K562 (cell line): Measurements from ENCODE around the gene NTRK3. TPM values are rescaled to one million over a fixed set of nuclear protein-coding genes. Genes with fewer than 3 reads are reported as not detected.

ENCODE experiments used
- ETV1 ChIP-seq: fragments of 450-650 bp; conservative IDR thresholded peaks from 2 replicates; pipeline ENCODE4 v1.6.1; 2016; ENCODE audit warnings: missing genetic modification characterization, control low read depth, low read depth, missing compliant biosample characterization
- HNRNPLL ChIP-seq: fragments of 200-400 bp; formaldehyde crosslinking; IDR thresholded peaks from 2 replicates; pipeline ENCODE4 v1.6.1; 2017; ENCODE audit warnings: low read length, low read depth, mild to moderate bottlenecking; ENCODE audit not compliant: poor library complexity, severe bottlenecking
- HOMEZ ChIP-seq: fragments of 250-450 bp; sonication (Bioruptor Pico); IDR thresholded peaks from 2 replicates; pipeline ENCODE4 v1.4.0; 2020; ENCODE audit warnings: mild to moderate bottlenecking, moderate library complexity
- LEF1 ChIP-seq: fragments of 450-650 bp; IDR thresholded peaks from 2 replicates; pipeline ENCODE4 v1.6.1; 2016; ENCODE audit warnings: mild to moderate bottlenecking
- PHF21A ChIP-seq: fragments of 450-650 bp; IDR thresholded peaks from 2 replicates; pipeline ENCODE4 v1.6.1; 2017; ENCODE audit warnings: low read depth, borderline replicate concordance
- SMAD3 ChIP-seq: fragments of 450-650 bp; formaldehyde crosslinking; conservative IDR thresholded peaks from 2 replicates; pipeline ENCODE4 v1.4.0; 2020; ENCODE audit warnings: mild to moderate bottlenecking
- SPI1 ChIP-seq: IDR thresholded peaks from 2 replicates; pipeline ENCODE4 v1.6.1; 2011; ENCODE audit warnings: low read depth, low read length, control low read depth, borderline replicate concordance
- ZBTB12 ChIP-seq: fragments of 250-450 bp; sonication (Bioruptor Pico); IDR thresholded peaks from 2 replicates; pipeline ENCODE4 v1.4.0; 2020
- ZNF197 ChIP-seq: fragments of 200-800 bp; sonication (Bioruptor generic); IDR thresholded peaks from 2 replicates; pipeline ENCODE4 v1.6.1; 2016; ENCODE audit warnings: low read depth, missing genetic modification characterization, missing compliant biosample characterization
- polyA plus RNA-seq, 8 experiments: library from polyadenylated mRNA; depleted of rRNA in 4 of 8; stranded (reverse) in 5 of 8; unstranded in 3 of 8; fragments of >200 nt; fragmentation: Nextera tagmentation in 2 of 8; fragmentation: Illumina TruSeq in 1 of 8; extraction: Ambion mirVana in 2 of 8; extraction: Trizol in 1 of 8; gene quantifications; 2 replicates each; pipeline versions ENCODE4 v1.2.1 to v1.2.3, GENCODE V29; 2011 to 2014; ENCODE audit warnings: inconsistent platforms in 1 of 8, missing spikeins in 1 of 8
- total RNA-seq, 7 experiments: library from RNA; depleted of rRNA in 6 of 7; stranded (reverse); fragments of >200 nt in 6 of 7; fragmentation: Illumina TruSeq in 2 of 7; extraction: Trizol in 2 of 7; gene quantifications; 2 replicates each; pipeline versions ENCODE4 v1.2.1 to v1.2.3, GENCODE V29; 2011 to 2021; ENCODE audit warnings: low replicate concordance in 1 of 7
- TF ChIP-seq, protein P1 (sequence below): fragments of 450-650 bp; IDR thresholded peaks from 2 replicates; pipeline ENCODE4 v1.6.1; 2016; ENCODE audit warnings: mild to moderate bottlenecking, moderate library complexity
- TF ChIP-seq, protein P2 (sequence below): fragments of 450-650 bp; IDR thresholded peaks from 2 replicates; pipeline ENCODE4 v1.6.1; 2016; ENCODE audit warnings: borderline replicate concordance

The NTRK3 gene
- total and polyA plus RNA-seq, 9 of the 15 experiments (the other 6 are each of a cell fraction or from before 2014, with no cell fraction given) = 0.11 to 0.13 TPM; not detected in 7

DNA sequence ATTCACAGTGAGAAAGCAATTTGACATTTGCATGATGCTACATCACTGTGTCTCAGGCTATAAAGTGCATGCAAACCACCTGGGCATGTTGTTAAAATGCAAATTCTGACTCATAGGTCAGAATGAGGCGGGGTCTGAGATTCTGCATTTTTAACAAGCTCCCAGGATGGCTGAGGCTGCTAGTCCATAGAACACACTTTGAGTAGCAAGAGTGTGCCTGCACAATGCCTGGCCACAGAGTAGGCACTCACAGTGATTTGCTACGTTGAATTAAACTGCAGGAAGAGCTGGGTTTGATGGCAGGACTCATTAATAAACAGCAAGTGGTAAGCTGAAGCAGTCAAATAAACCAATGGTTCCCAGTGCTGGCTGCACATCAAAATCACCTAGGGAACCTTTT, 48.1 kb downstream of the NTRK3 start (continued):
- TF ChIP-seq, protein P1, sequence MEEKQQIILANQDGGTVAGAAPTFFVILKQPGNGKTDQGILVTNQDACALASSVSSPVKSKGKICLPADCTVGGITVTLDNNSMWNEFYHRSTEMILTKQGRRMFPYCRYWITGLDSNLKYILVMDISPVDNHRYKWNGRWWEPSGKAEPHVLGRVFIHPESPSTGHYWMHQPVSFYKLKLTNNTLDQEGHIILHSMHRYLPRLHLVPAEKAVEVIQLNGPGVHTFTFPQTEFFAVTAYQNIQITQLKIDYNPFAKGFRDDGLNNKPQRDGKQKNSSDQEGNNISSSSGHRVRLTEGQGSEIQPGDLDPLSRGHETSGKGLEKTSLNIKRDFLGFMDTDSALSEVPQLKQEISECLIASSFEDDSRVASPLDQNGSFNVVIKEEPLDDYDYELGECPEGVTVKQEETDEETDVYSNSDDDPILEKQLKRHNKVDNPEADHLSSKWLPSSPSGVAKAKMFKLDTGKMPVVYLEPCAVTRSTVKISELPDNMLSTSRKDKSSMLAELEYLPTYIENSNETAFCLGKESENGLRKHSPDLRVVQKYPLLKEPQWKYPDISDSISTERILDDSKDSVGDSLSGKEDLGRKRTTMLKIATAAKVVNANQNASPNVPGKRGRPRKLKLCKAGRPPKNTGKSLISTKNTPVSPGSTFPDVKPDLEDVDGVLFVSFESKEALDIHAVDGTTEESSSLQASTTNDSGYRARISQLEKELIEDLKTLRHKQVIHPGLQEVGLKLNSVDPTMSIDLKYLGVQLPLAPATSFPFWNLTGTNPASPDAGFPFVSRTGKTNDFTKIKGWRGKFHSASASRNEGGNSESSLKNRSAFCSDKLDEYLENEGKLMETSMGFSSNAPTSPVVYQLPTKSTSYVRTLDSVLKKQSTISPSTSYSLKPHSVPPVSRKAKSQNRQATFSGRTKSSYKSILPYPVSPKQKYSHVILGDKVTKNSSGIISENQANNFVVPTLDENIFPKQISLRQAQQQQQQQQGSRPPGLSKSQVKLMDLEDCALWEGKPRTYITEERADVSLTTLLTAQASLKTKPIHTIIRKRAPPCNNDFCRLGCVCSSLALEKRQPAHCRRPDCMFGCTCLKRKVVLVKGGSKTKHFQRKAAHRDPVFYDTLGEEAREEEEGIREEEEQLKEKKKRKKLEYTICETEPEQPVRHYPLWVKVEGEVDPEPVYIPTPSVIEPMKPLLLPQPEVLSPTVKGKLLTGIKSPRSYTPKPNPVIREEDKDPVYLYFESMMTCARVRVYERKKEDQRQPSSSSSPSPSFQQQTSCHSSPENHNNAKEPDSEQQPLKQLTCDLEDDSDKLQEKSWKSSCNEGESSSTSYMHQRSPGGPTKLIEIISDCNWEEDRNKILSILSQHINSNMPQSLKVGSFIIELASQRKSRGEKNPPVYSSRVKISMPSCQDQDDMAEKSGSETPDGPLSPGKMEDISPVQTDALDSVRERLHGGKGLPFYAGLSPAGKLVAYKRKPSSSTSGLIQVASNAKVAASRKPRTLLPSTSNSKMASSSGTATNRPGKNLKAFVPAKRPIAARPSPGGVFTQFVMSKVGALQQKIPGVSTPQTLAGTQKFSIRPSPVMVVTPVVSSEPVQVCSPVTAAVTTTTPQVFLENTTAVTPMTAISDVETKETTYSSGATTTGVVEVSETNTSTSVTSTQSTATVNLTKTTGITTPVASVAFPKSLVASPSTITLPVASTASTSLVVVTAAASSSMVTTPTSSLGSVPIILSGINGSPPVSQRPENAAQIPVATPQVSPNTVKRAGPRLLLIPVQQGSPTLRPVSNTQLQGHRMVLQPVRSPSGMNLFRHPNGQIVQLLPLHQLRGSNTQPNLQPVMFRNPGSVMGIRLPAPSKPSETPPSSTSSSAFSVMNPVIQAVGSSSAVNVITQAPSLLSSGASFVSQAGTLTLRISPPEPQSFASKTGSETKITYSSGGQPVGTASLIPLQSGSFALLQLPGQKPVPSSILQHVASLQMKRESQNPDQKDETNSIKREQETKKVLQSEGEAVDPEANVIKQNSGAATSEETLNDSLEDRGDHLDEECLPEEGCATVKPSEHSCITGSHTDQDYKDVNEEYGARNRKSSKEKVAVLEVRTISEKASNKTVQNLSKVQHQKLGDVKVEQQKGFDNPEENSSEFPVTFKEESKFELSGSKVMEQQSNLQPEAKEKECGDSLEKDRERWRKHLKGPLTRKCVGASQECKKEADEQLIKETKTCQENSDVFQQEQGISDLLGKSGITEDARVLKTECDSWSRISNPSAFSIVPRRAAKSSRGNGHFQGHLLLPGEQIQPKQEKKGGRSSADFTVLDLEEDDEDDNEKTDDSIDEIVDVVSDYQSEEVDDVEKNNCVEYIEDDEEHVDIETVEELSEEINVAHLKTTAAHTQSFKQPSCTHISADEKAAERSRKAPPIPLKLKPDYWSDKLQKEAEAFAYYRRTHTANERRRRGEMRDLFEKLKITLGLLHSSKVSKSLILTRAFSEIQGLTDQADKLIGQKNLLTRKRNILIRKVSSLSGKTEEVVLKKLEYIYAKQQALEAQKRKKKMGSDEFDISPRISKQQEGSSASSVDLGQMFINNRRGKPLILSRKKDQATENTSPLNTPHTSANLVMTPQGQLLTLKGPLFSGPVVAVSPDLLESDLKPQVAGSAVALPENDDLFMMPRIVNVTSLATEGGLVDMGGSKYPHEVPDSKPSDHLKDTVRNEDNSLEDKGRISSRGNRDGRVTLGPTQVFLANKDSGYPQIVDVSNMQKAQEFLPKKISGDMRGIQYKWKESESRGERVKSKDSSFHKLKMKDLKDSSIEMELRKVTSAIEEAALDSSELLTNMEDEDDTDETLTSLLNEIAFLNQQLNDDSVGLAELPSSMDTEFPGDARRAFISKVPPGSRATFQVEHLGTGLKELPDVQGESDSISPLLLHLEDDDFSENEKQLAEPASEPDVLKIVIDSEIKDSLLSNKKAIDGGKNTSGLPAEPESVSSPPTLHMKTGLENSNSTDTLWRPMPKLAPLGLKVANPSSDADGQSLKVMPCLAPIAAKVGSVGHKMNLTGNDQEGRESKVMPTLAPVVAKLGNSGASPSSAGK = no peak
- TF ChIP-seq HOMEZ (no peak), LEF1 (no peak), HNRNPLL (no peak), ZBTB12 (CRISPR knock-in tag) (no peak), ETV1 (tag) (no peak), SMAD3 (no peak), ZNF197 (no peak), SPI1 (no peak), PHF21A (no peak)
- TF ChIP-seq, protein P2, sequence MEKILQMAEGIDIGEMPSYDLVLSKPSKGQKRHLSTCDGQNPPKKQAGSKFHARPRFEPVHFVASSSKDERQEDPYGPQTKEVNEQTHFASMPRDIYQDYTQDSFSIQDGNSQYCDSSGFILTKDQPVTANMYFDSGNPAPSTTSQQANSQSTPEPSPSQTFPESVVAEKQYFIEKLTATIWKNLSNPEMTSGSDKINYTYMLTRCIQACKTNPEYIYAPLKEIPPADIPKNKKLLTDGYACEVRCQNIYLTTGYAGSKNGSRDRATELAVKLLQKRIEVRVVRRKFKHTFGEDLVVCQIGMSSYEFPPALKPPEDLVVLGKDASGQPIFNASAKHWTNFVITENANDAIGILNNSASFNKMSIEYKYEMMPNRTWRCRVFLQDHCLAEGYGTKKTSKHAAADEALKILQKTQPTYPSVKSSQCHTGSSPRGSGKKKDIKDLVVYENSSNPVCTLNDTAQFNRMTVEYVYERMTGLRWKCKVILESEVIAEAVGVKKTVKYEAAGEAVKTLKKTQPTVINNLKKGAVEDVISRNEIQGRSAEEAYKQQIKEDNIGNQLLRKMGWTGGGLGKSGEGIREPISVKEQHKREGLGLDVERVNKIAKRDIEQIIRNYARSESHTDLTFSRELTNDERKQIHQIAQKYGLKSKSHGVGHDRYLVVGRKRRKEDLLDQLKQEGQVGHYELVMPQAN = no peak
